Gastroesophageal sphincter (tissue), 4 donors: ENCODE measurements around the gene E2F2. TPM values are rescaled to one million over a fixed set of nuclear protein-coding genes. Genes with fewer than 3 reads are reported as not detected.

Source experiments
- ATAC-seq: fragments of 150-250 bp; one replicate; pipeline ENCODE4 v1.9.1; 2016; ENCODE audit warnings: mild to moderate bottlenecking, moderate library complexity
- H3K27ac ChIP-seq, 4 donors: fragments of 200-600 bp; sonication (generic) in 3 of 4; 1 replicate in 3 of 4; 2 replicates in 1 of 4; pipeline ENCODE4 v1.5.1; 2016 to 2019
- H3K27me3 ChIP-seq: fragments of 200-600 bp; sonication (generic); one replicate; pipeline ENCODE4 v1.5.1; 2019
- H3K36me3 ChIP-seq, 2 donors: fragments of 200-600 bp; sonication (generic); one replicate each; pipeline ENCODE4 v1.5.1; 2019; ENCODE audit warnings: control low read depth in 1 of 2
- H3K4me1 ChIP-seq, 3 donors: fragments of 200-600 bp; sonication (generic); 1 replicate in 2 of 3; 2 replicates in 1 of 3; pipeline ENCODE4 v1.5.1; 2016 to 2019; ENCODE audit warnings: control low read depth in 2 of 3
- H3K4me3 ChIP-seq, 2 donors: fragments of 200-600 bp; sonication (generic); one replicate each; pipeline ENCODE4 v1.5.1; 2019; ENCODE audit warnings: mild to moderate bottlenecking in 1 of 2, moderate library complexity in 1 of 2
- H3K9me3 ChIP-seq, 3 donors: fragments of 200-600 bp; sonication (generic); one replicate each; pipeline ENCODE4 v1.5.1; 2017 to 2019; ENCODE audit warnings: control low read depth in 2 of 3
- EP300 ChIP-seq: sonication (generic); formaldehyde crosslinking; IDR thresholded peaks from one replicate; pipeline ENCODE4 v1.6.1; 2017; ENCODE audit warnings: antibody characterized with exemption, mild to moderate bottlenecking
- POLR2A ChIP-seq, 2 donors: fragments of 450-650 bp; IDR thresholded peaks; one replicate each; pipeline ENCODE4 v1.6.1; 2017; ENCODE audit warnings: antibody characterized with exemption in 2 of 2, mild to moderate bottlenecking in 2 of 2, moderate library complexity in 1 of 2
- POLR2AphosphoS5 ChIP-seq: sonication (generic); formaldehyde crosslinking; IDR thresholded peaks from one replicate; pipeline ENCODE4 v1.6.1; 2017; ENCODE audit warnings: antibody characterized with exemption
- WGBS, 2 donors: methylation state at CpG; one replicate each; pipeline ENCODE4 v1.1.5; 2018; ENCODE audit warnings: low coverage in 1 of 2; 5-methylcytosine and 5-hydroxymethylcytosine counted together
- total RNA-seq, 4 donors: library from RNA; depleted of rRNA; stranded (reverse); fragments of >200 nt; gene quantifications; one replicate each; pipeline ENCODE4 v1.1.0, GENCODE V29; 2016
- TF ChIP-seq, protein P1 (sequence below), 4 experiments: fragments of 200-600 bp in 2 of 4; fragments of 450-650 bp in 2 of 4; sonication (generic) in 1 of 4; IDR thresholded peaks; one replicate each; pipeline ENCODE4 v1.5.1; 2017 to 2019; ENCODE audit warnings: antibody characterized with exemption in 4 of 4, mild to moderate bottlenecking in 2 of 4, moderate library complexity in 2 of 4

The E2F2 gene
- total RNA-seq, 4 donors from 2014 or later = 0.08 to 0.17 TPM; not detected in 2

DNA sequence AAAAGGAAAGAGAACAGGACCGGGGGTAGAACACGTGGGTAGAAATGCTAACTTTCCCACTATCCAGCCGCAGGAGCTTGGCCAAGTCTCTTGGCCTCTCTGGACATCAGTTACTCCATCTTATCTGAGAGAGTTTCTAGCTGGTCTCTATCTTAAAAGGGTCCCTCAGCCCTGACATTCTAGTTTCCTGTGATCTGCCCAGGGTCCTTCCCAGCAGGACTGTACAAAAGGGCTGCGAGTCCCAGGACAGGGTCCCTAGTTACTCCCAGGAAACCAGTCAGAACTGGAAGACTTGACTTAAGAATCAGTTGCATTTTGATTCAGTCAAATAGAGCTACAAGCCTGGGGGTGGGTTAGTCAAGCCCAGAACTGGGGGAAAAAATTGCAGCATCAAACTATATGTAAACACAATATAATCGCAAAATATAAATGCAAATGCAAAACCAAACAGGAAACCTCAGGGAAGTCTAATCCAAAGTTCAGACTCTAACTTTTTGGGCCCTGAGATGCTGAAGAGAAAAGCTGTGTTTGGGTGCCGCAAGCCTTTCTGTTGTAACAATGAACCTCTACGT, 49.9 kb downstream of the E2F2 start:
- H3K27me3 ChIP-seq = no peaks in the 10 kb centered on the region
- no peak for ATAC-seq
- H3K27ac ChIP-seq = peak overlapping the region in 3 of 4 donors; percentile 8 to 97 (median 32)
- no peak overlapping the region for H3K4me3 ChIP-seq
- 60 to 66% methylated on average over 6 to 7 of the region's 7 CpGs for WGBS, 2 donors
- no peaks in the 10 kb centered on the region for H3K9me3 ChIP-seq
- H3K4me1 ChIP-seq = peaks cover 0 to 73% (median 24%) of the 10 kb centered on the region in 3 donors
- TF ChIP-seq POLR2AphosphoS5 (no peak), POLR2A (IDR thresholded peaks at IDR 0.05) (no peak), EP300 (no peak)
- TF ChIP-seq, protein P1, sequence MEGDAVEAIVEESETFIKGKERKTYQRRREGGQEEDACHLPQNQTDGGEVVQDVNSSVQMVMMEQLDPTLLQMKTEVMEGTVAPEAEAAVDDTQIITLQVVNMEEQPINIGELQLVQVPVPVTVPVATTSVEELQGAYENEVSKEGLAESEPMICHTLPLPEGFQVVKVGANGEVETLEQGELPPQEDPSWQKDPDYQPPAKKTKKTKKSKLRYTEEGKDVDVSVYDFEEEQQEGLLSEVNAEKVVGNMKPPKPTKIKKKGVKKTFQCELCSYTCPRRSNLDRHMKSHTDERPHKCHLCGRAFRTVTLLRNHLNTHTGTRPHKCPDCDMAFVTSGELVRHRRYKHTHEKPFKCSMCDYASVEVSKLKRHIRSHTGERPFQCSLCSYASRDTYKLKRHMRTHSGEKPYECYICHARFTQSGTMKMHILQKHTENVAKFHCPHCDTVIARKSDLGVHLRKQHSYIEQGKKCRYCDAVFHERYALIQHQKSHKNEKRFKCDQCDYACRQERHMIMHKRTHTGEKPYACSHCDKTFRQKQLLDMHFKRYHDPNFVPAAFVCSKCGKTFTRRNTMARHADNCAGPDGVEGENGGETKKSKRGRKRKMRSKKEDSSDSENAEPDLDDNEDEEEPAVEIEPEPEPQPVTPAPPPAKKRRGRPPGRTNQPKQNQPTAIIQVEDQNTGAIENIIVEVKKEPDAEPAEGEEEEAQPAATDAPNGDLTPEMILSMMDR (IDR thresholded peaks at IDR 0.05) = no peak
- H3K36me3 ChIP-seq = no peaks in the 10 kb centered on the region

DNA sequence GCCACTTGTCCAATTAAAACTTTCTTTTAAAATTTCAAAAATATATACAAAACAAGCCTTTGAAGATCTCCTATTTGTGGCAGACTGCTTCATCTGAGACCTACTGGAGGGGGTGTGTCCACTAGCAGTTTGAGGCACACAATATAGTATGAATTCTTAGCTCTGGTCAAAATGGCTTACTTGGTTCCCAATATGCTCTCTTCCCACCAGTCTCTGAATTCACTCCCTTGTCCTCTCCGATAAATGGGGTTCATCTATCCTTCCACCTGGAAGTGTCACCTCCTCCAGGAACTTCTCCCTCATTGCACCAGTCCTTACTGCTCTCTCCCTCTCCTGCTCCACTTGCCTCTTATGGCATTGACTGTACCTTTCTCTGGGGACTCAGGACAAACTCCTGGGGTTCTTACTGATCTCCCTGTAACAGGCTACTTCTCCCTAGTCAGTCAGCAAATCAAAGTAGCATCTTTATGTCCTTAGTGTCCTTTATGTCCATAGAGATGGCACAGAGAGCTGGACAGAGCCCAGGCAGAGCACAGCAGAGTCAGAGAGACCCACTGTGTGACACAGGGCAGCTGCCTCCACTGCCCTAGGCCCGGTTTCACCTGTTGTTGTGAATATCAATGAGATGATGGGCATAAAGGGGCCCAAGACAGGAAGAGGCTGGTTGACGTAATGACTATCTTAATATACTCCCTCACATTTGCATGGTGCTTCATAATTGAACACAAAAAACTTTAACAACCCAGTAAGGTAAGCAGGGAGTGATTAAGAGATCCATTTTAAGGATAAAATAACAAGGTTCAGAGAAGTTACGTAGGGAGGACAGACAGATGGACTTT, 50.6 kb downstream of the E2F2 start:
- 85 to 92% methylated on average over 2 to 4 of the region's 4 CpGs for WGBS, 2 donors
- TF ChIP-seq EP300 (no peak), POLR2A (IDR thresholded peaks at IDR 0.05) (no peak), POLR2AphosphoS5 (no peak)
- TF ChIP-seq, protein P1 (IDR thresholded peaks at IDR 0.05) = no peak
- H3K27me3 ChIP-seq = no peaks in the 10 kb centered on the region
- no peak overlapping the region for H3K4me3 ChIP-seq
- H3K36me3 ChIP-seq = no peaks in the 10 kb centered on the region
- ATAC-seq = no peak
- H3K9me3 ChIP-seq = no peaks in the 10 kb centered on the region
- peaks cover 0 to 80% (median 24%) of the 10 kb centered on the region in 3 donors for H3K4me1 ChIP-seq
- peak overlapping the region in 3 of 4 donors; percentile 32 to 50 (median 42) for H3K27ac ChIP-seq

DNA sequence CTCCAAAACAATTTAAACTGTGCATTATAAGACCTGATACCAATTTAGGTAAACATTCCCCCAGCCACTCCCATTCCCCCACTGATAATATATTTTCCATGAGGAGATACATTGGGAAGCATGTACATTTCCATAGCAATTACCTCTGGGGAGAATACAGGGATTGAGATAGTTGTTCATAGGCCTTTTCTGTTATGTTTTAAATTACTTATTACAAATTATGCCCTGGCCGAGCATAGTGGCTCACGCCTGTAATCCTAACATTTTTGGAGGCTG, 51.4 kb downstream of the E2F2 start:
- no peak overlapping the region for H3K4me3 ChIP-seq
- peaks cover 0 to 80% (median 25%) of the 10 kb centered on the region in 3 donors for H3K4me1 ChIP-seq

DNA sequence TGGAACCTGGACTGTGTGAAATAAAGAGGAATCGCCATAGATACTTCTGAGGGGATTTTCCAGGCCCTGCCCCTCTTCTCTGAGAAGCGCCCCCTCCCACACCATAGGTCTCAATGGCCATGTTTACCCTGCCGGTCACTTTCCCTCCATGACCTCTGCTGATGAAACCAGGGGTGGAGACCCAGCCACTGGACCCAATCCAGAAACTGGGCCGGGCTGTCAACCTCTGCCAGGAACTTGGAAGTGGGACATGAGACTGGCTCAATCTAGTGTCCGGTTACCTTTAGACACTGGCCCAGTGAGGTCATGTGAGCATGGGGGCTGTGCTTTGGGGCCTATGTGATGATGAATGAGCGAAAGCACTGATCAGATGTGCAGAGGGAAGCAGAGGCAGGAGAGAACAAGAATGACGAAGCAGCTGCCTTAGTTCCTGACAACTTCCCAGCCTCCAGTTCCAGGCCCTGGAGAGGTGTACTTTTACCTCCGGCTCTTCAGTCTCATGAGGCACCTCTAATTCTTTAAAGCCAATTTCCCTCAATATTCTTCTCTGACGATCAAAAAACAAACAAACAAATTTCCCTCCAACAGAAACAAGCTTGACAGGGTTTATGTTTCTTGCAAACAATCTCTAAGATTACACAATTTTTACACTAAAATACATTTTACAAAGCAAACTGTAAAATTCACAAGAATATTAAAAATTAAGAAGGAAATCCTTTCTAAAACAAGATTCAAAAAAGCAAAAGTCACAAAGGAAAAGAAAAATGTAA, 52.0 kb downstream of the E2F2 start:
- peak; percentile 44 for TF ChIP-seq POLR2AphosphoS5
- no peak for TF ChIP-seq POLR2A (IDR thresholded peaks at IDR 0.05)
- Histone ChIP-seq H3K27me3 (no peaks in the 10 kb centered on the region), H3K36me3 (no peaks in the 10 kb centered on the region), H3K9me3 (no peaks in the 10 kb centered on the region), H3K4me1 (peaks cover 0 to 84% (median 25%) of the 10 kb centered on the region in 3 donors), H3K27ac (peak overlapping the region in 3 of 4 donors; percentile 22 to 50 (median 32)), H3K4me3 (no peak overlapping the region)
- ATAC-seq = peak; percentile 82
- 27 to 34% methylated on average over 2 to 7 of the region's 9 CpGs for WGBS, 2 donors

More for the DNA sequence above, 51.4 kb downstream of the E2F2 start:
- WGBS, 2 donors = 49 to 79% methylated on average over 2 of the region's 2 CpGs
- TF ChIP-seq, protein P1 (IDR thresholded peaks at IDR 0.05) = no peak
- TF ChIP-seq POLR2AphosphoS5 (no peak), POLR2A (IDR thresholded peaks at IDR 0.05) (no peak)
- no peaks in the 10 kb centered on the region for H3K27me3 ChIP-seq
- H3K9me3 ChIP-seq = no peaks in the 10 kb centered on the region
- ATAC-seq = no peak
- peak overlapping the region in 3 of 4 donors; percentile 18 to 50 (median 32) for H3K27ac ChIP-seq
- no peaks in the 10 kb centered on the region for H3K36me3 ChIP-seq

DNA sequence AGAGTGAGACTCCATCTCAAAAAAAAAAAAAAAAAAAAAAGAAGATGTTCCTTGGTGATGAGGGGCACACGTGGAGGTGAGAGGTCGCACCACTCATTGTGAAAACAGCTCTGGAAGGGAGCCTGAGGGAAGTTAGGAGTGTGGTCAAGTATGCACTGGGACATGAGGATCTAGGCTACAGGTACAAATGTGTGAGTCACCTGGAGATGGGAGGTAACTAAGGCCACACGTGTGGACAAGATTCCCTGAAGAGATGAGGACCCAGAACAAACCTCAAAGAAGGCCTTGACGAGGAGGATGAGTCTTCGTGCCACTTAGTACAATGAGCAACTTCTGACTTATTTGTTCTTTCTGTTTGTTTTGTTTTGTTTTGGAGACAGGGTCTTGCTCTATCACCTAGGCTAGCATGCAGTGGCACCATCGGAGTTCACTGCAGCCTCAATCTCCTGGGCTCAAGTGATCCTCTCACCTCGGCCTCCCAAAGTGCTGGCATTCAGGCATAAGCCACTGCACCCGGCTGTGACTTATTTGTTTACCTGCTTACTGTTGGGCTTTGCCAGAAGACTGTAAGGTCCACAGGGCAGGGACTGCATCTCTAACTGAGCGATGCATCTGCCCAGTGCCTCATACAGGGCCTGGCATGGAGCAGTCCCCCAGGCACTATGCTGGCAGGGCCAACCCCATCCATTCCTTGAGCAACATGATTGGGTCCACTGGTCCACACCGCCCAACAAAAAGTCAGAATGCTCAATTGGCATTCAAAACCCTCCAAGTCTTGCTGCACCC, 53.5 kb downstream of the E2F2 start:
- Histone ChIP-seq H3K36me3 (no peaks in the 10 kb centered on the region), H3K9me3 (no peaks in the 10 kb centered on the region), H3K27me3 (no peaks in the 10 kb centered on the region), H3K27ac (no peak overlapping the region), H3K4me3 (no peak overlapping the region), H3K4me1 (peaks cover 0 to 86% (median 24%) of the 10 kb centered on the region in 3 donors)
- TF ChIP-seq POLR2AphosphoS5 = no peak
- no peak for ATAC-seq
- 84 to 100% methylated on average over 1 to 10 of the region's 10 CpGs for WGBS, 2 donors
